ENCODE measurements around the gene DNAJA2.

GRCh38 chr16:46972429-46973206 lies 856 bp downstream of the DNAJA2 start:
- TF ChIP-seq CTCF (IDR thresholded peaks at IDR 0.05; ENCODE audit: low read depth, low read length, poor library complexity, severe bottlenecking) (no peak), EZH2phosphoT487 (IDR thresholded peaks at IDR 0.05; ENCODE audit: borderline replicate concordance, low read length) (no peak)

Data from DOHH2 (cell line).